ENCODE data around the gene TWF2.

GRCh38 chr3:52218937-52219650 is 19.9 kb downstream of the TWF2 start:
- TF ChIP-seq CTCF (IDR thresholded peaks at IDR 0.05): no peak
- no peak for TF ChIP-seq POLR2A (IDR thresholded peaks at IDR 0.05)

Measured in lower leg skin (tissue), 3 donors.